WTC11 (cell line): ENCODE data around the gene MSI2. TPM values are rescaled to one million over a fixed set of nuclear protein-coding genes. Genes with fewer than 3 reads are reported as not detected.

Source experiments
- ATAC-seq: fragments of 200-7000 bp; cut with Tn5 transposase; 2 replicates; pipeline ENCODE4 v1.10.0; 2021; ENCODE audit warnings: mild to moderate bottlenecking, moderate library complexity
- CTCF ChIA-PET: fragments of 300-600 bp; sonication (Branson Sonifier 250); formaldehyde crosslinking; loops from one replicate; lab custom pipeline; 2021; ENCODE audit warnings: antibody characterized with exemption; lab: Charles Lee
- POLR2A ChIA-PET: fragments of 350-600 bp; sonication (Branson Sonifier 250); formaldehyde crosslinking; loops from one replicate; lab custom pipeline; 2021; ENCODE audit warnings: antibody characterized with exemption; lab: Charles Lee
- DNase-seq: peaks from one replicate; pipeline ENCODE4 v3.0.0; 2021; ENCODE audit warnings: low spot score
- H3K27ac Mint-ChIP-seq: 2 replicates; pipeline ENCODE4 v1.8.0; 2021; ENCODE audit warnings: mixed read lengths
- H3K27me3 Mint-ChIP-seq: 2 replicates; pipeline ENCODE4 v1.8.0; 2021; ENCODE audit warnings: low read depth, mild to moderate bottlenecking, moderate library complexity, mixed read lengths
- H3K36me3 Mint-ChIP-seq: 2 replicates; pipeline ENCODE4 v1.8.0; 2021; ENCODE audit warnings: mixed read lengths
- H3K4me1 Mint-ChIP-seq: 2 replicates; pipeline ENCODE4 v1.8.0; 2022; ENCODE audit warnings: mixed read lengths
- H3K4me3 Mint-ChIP-seq: 2 replicates; pipeline ENCODE4 v1.8.0; 2021; ENCODE audit warnings: mild to moderate bottlenecking, moderate library complexity, mixed read lengths
- H3K9me3 Mint-ChIP-seq: 2 replicates; pipeline ENCODE4 v1.8.0; 2021; ENCODE audit warnings: mixed read lengths
- AR ChIP-seq: fragments of 250-450 bp; sonication (Bioruptor Pico); IDR thresholded peaks from 2 replicates; pipeline ENCODE4 v1.9.0; 2021; ENCODE audit warnings: mild to moderate bottlenecking
- ATF1 ChIP-seq: sonication (generic); formaldehyde crosslinking; IDR thresholded peaks from 2 replicates; pipeline ENCODE4 v1.8.1; 2023; ENCODE audit warnings: mild to moderate bottlenecking, moderate library complexity, missing genetic modification reagents
- CBFB ChIP-seq: sonication (generic); formaldehyde crosslinking; IDR thresholded peaks from 2 replicates; pipeline ENCODE4 v1.8.1; 2022; ENCODE audit warnings: mild to moderate bottlenecking, low read depth, missing genetic modification reagents
- CDX4 ChIP-seq: fragments of 250-450 bp; sonication (Bioruptor Pico); IDR thresholded peaks from 2 replicates; pipeline ENCODE4 v1.9.0; 2021; ENCODE audit warnings: moderate library complexity, mild to moderate bottlenecking, inconsistent platforms, borderline replicate concordance
- CREM ChIP-seq: sonication (generic); formaldehyde crosslinking; IDR thresholded peaks from 2 replicates; pipeline ENCODE4 v1.8.1; 2022; ENCODE audit warnings: mild to moderate bottlenecking, missing genetic modification reagents, moderate library complexity
- FOXK1 ChIP-seq: sonication (generic); formaldehyde crosslinking; IDR thresholded peaks from 2 replicates; pipeline ENCODE4 v1.8.0; 2022; ENCODE audit warnings: mild to moderate bottlenecking, moderate library complexity, missing genetic modification reagents
- FOXP1 ChIP-seq: sonication (generic); formaldehyde crosslinking; IDR thresholded peaks from 2 replicates; pipeline ENCODE4 v1.8.0; 2022; ENCODE audit warnings: missing genetic modification reagents, mild to moderate bottlenecking, moderate library complexity, borderline replicate concordance
- FOXP4 ChIP-seq: sonication (generic); formaldehyde crosslinking; IDR thresholded peaks from 2 replicates; pipeline ENCODE4 v1.8.0; 2022; ENCODE audit warnings: mild to moderate bottlenecking, missing genetic modification reagents
- GRHL2 ChIP-seq: fragments of 250-450 bp; sonication (Bioruptor Pico); IDR thresholded peaks from 2 replicates; pipeline ENCODE4 v1.8.0; 2022; ENCODE audit warnings: mild to moderate bottlenecking, moderate library complexity; ENCODE audit not compliant: insufficient replicate concordance, severe bottlenecking
- GTF2I ChIP-seq: fragments of 250-450 bp; sonication (Bioruptor Pico); conservative IDR thresholded peaks from 2 replicates; pipeline ENCODE4 v1.4.0; 2021; ENCODE audit warnings: mild to moderate bottlenecking
- IRF1 ChIP-seq: sonication (generic); formaldehyde crosslinking; IDR thresholded peaks from 2 replicates; pipeline ENCODE4 v1.8.0; 2023; ENCODE audit warnings: missing genetic modification reagents
- MAX ChIP-seq: sonication (generic); formaldehyde crosslinking; IDR thresholded peaks from 2 replicates; pipeline ENCODE4 v1.8.0; 2022; ENCODE audit warnings: mild to moderate bottlenecking, missing genetic modification reagents
- MYBL2 ChIP-seq: sonication (generic); formaldehyde crosslinking; IDR thresholded peaks from 2 replicates; pipeline ENCODE4 v1.8.1; 2023; ENCODE audit warnings: mild to moderate bottlenecking, moderate library complexity, missing genetic modification reagents
- NR2C2 ChIP-seq: sonication (generic); formaldehyde crosslinking; IDR thresholded peaks from 2 replicates; pipeline ENCODE4 v1.8.0; 2022; ENCODE audit warnings: mild to moderate bottlenecking, missing genetic modification reagents
- SMAD3 ChIP-seq: sonication (generic); formaldehyde crosslinking; IDR thresholded peaks from 2 replicates; pipeline ENCODE4 v1.8.0; 2022; ENCODE audit warnings: missing genetic modification reagents, mild to moderate bottlenecking, borderline replicate concordance
- SMAD4 ChIP-seq: sonication (generic); formaldehyde crosslinking; IDR thresholded peaks from 2 replicates; pipeline ENCODE4 v1.8.0; 2022; ENCODE audit warnings: mild to moderate bottlenecking, missing genetic modification reagents
- TP53 ChIP-seq: sonication (generic); formaldehyde crosslinking; IDR thresholded peaks from 2 replicates; pipeline ENCODE4 v1.8.1; 2023; ENCODE audit warnings: mild to moderate bottlenecking, missing genetic modification reagents
- ZBTB43 ChIP-seq: sonication (generic); formaldehyde crosslinking; IDR thresholded peaks from 2 replicates; pipeline ENCODE4 v1.8.1; 2023; ENCODE audit warnings: mild to moderate bottlenecking, missing genetic modification reagents
- ZNF121 ChIP-seq: sonication (generic); formaldehyde crosslinking; IDR thresholded peaks from 2 replicates; pipeline ENCODE4 v1.8.0; 2023; ENCODE audit warnings: missing genetic modification reagents
- ZNF138 ChIP-seq: sonication (generic); formaldehyde crosslinking; conservative IDR thresholded peaks from 2 replicates; pipeline ENCODE4 v1.8.1; 2022; ENCODE audit warnings: mild to moderate bottlenecking, moderate library complexity, missing genetic modification reagents
- ZNF281 ChIP-seq: sonication (generic); formaldehyde crosslinking; IDR thresholded peaks from 2 replicates; pipeline ENCODE4 v1.8.0; 2023; ENCODE audit warnings: mild to moderate bottlenecking, missing genetic modification reagents
- ZNF671 ChIP-seq: fragments of 250-450 bp; sonication (Bioruptor Pico); IDR thresholded peaks from 2 replicates; pipeline ENCODE4 v1.8.0; 2021; ENCODE audit warnings: mild to moderate bottlenecking
- total RNA-seq: library from RNA; stranded (reverse); gene quantifications from 3 replicates; pipeline ENCODE4 v1.2.3, GENCODE V29; 2021

MSI2 gene
- total RNA-seq, 1 experiment from 2014 or later = 82.1 TPM

GRCh38 chr17:57531078-57531477 is 274.8 kb downstream of the MSI2 start (continued):
- TF ChIP-seq AR (CRISPR knock-in tag) = no peak
- TF ChIP-seq ATF1 = no peak
- TF ChIP-seq ZBTB43 (CRISPR knock-in tag) = no peak
- no peak for TF ChIP-seq GRHL2
- TF ChIP-seq CBFB (CRISPR knock-in tag) = no peak
- TF ChIP-seq CDX4 (CRISPR knock-in tag) = no peak
- TF ChIP-seq MYBL2 (CRISPR knock-in tag) = no peak
- no peak for TF ChIP-seq ZNF138 (CRISPR knock-in tag)
- no peak for TF ChIP-seq FOXK1 (CRISPR knock-in tag)
- TF ChIP-seq NR2C2 (CRISPR knock-in tag) = no peak
- TF ChIP-seq, all 79 proteins: peak for 0

- Mint-ChIP-seq H3K9me3 (no peaks in the 10 kb centered on the region), H3K36me3 (no peaks in the 10 kb centered on the region), H3K27me3 (no peaks in the 10 kb centered on the region), H3K27ac (no peak overlapping the region), H3K4me1 (peaks cover 32% of the 10 kb centered on the region), H3K4me3 (no peak overlapping the region)
- no peak for ATAC-seq
- CTCF ChIA-PET = no interaction called here
- no peak for DNase-seq
- POLR2A ChIA-PET = no interaction called here
- TF ChIP-seq CREM (CRISPR knock-in tag) = no peak
- TF ChIP-seq ZNF281 (CRISPR knock-in tag) = no peak
- TF ChIP-seq SMAD3 (CRISPR knock-in tag) = no peak
- no peak for TF ChIP-seq FOXP4
- no peak for TF ChIP-seq AR (CRISPR knock-in tag)
- TF ChIP-seq ZNF671 (CRISPR knock-in tag) = no peak
- no peak for TF ChIP-seq MAX (CRISPR knock-in tag)
- no peak for TF ChIP-seq IRF1 (CRISPR knock-in tag)
- no peak for TF ChIP-seq ZNF121 (CRISPR knock-in tag)
- no peak for TF ChIP-seq SMAD4
- TF ChIP-seq GTF2I (CRISPR knock-in tag) = no peak
- no peak for TF ChIP-seq TP53 (CRISPR knock-in tag)
- TF ChIP-seq FOXP1 (CRISPR knock-in tag) = no peak
These were observed 275.6 kb downstream of the MSI2 start for GRCh38 chr17:57531648-57532504.
